GM12878 (cell line): ENCODE data around the gene DDX39B. TPM values are rescaled to one million over a fixed set of nuclear protein-coding genes. Genes with fewer than 3 reads are reported as not detected.
"Not testable (repeated sequence)": the region's sequence is repeated elsewhere in the genome, so short reads cannot be mapped to it uniquely, and the experiment has no call there.

Experiments used
- ATAC-seq: fragments of 200-7000 bp; cut with Tn5 transposase; 3 replicates; pipeline ENCODE4 v1.9.1; 2020; ENCODE audit warnings: mild to moderate bottlenecking, moderate library complexity
- BruUV-seq: library from RNA; stranded (reverse); fragments of 400-500 nt; replicated peaks from 2 replicates; lab custom pipeline; 2021; lab: Mats Ljungman, UMichigan
- CTCF ChIA-PET: fragments of 300-600 bp; sonication (Branson Sonifier 250); formaldehyde crosslinking; extraction: SDS; loops from one replicate; lab custom pipeline; 2021; ENCODE audit warnings: inconsistent platforms; lab: Yijun Ruan, JAX
- POLR2A ChIA-PET: fragments of 350-600 bp; formaldehyde crosslinking; extraction: SDS; loops from one replicate; lab custom pipeline; 2021; ENCODE audit warnings: inconsistent platforms; lab: Charles Lee
- RAD21 ChIA-PET: fragments of 300-600 bp; sonication (Branson Sonifier 250); formaldehyde crosslinking; loops from one replicate; lab custom pipeline; 2023; ENCODE audit warnings: antibody characterized with exemption; ENCODE audit not compliant: unreplicated experiment; lab: Charles Lee
- SMC1A ChIA-PET: fragments of 300-600 bp; sonication (Branson Sonifier 250); formaldehyde crosslinking; loops from one replicate; lab custom pipeline; 2023; ENCODE audit not compliant: unreplicated experiment, uncharacterized antibody; lab: Charles Lee
- DNase-seq: peaks from one replicate; pipeline ENCODE4 v3.0.0-alpha.2; 2011; ENCODE audit warnings: low read depth, low spot score
- FAIRE-seq: peaks from 3 replicates; lab custom pipeline; 2011; peaks lifted over from hg19 to GRCh38; lab: Jason Lieb, UNC
- H2AFZ ChIP-seq: 2 replicates; pipeline ENCODE4 v1.6.0; 2011; ENCODE audit warnings: low read depth, low read length, control low read depth; ENCODE audit not compliant: control insufficient read depth
- H3K27ac ChIP-seq: 2 replicates; pipeline ENCODE4 v1.5.1; 2011; ENCODE audit warnings: control low read depth; ENCODE audit not compliant: control insufficient read depth, insufficient read depth
- H3K27me3 ChIP-seq, 2 experiments: replicated peaks in 1 of 2; 2 replicates each; pipeline versions ENCODE4 v1.6.0 to v1.6.1; 2011; ENCODE audit warnings: low read length in 1 of 2; ENCODE audit not compliant: control insufficient read depth in 2 of 2, insufficient read depth in 2 of 2
- H3K36me3 ChIP-seq, 2 experiments: 2 replicates each; pipeline ENCODE4 v1.5.1; 2011; ENCODE audit warnings: low read length in 1 of 2; ENCODE audit not compliant: control insufficient read depth in 2 of 2, insufficient read depth in 2 of 2
- H3K4me1 ChIP-seq: 2 replicates; pipeline ENCODE4 v1.6.1; 2011; ENCODE audit warnings: mild to moderate bottlenecking, low read length, moderate library complexity, mixed read lengths; ENCODE audit not compliant: control insufficient read depth, insufficient read depth
- H3K4me2 ChIP-seq: 2 replicates; pipeline ENCODE4 v1.6.0; 2011; ENCODE audit warnings: control low read depth; ENCODE audit not compliant: control insufficient read depth, insufficient read depth
- H3K4me3 ChIP-seq: fragments of 200-600 bp; sonication (generic); 2 replicates; pipeline ENCODE4 v1.5.1; 2016
- H3K79me2 ChIP-seq: 2 replicates; pipeline ENCODE4 v1.6.0; 2011; ENCODE audit warnings: low read length; ENCODE audit not compliant: control insufficient read depth, insufficient read depth
- H3K9ac ChIP-seq: 2 replicates; pipeline ENCODE4 v1.8.0; 2011; ENCODE audit warnings: low read length, control low read depth, mixed read lengths; ENCODE audit not compliant: control insufficient read depth, insufficient read depth
- H3K9me3 ChIP-seq: replicated peaks from 3 replicates; pipeline ENCODE4 v1.5.1; 2011; ENCODE audit warnings: mild to moderate bottlenecking, low read length; ENCODE audit not compliant: control insufficient read depth, insufficient read depth
- H4K20me1 ChIP-seq: 2 replicates; pipeline ENCODE4 v1.6.0; 2011; ENCODE audit not compliant: control insufficient read depth, insufficient read depth
- BRCA1 ChIP-seq: IDR thresholded peaks from 2 replicates; pipeline ENCODE4 v1.6.1; 2011; ENCODE audit warnings: low read depth, low read length, improper control_type of control experiment
- NFYB ChIP-seq: IDR thresholded peaks from 2 replicates; pipeline ENCODE4 v1.6.1; 2011; ENCODE audit warnings: low read depth, mild to moderate bottlenecking, low read length, improper control_type of control experiment, moderate library complexity; ENCODE audit not compliant: insufficient read depth
- POU2F2 ChIP-seq: IDR thresholded peaks from 3 replicates; pipeline ENCODE4 v1.6.1; 2011; ENCODE audit warnings: low read depth, mild to moderate bottlenecking, low read length, borderline replicate concordance
- STAT1 ChIP-seq: fragments of 450-650 bp; conservative IDR thresholded peaks from 2 replicates; pipeline ENCODE4 v1.6.1; 2014; ENCODE audit warnings: antibody characterized with exemption, mild to moderate bottlenecking
- USF2 ChIP-seq: IDR thresholded peaks from 2 replicates; pipeline ENCODE4 v1.6.1; 2011; ENCODE audit warnings: low read depth, low read length, improper control_type of control experiment, borderline replicate concordance
- WGBS: methylation state at CpG from one replicate; pipeline ENCODE4 v1.1.6; 2016; ENCODE audit warnings: low lambda C conversion rate; ENCODE audit not compliant: insufficient replicate concordance, insufficient coverage; ENCODE audit errors: missing lambda C conversion rate; 5-methylcytosine and 5-hydroxymethylcytosine counted together
- in situ Hi-C: fragments of 300-500 bp; cut with MboI; formaldehyde crosslinking; loops from 9 replicates; pipeline ENCODE4 v1.14.3; 2018; ENCODE audit warnings: mixed read lengths
- intact Hi-C: fragments of 100-400 bp; cut with micrococcal nuclease; formaldehyde crosslinking; loops from one replicate; pipeline ENCODE4 v1.14.2; 2022; ENCODE audit not compliant: unreplicated experiment
- polyA plus RNA-seq, 11 experiments: library from polyadenylated mRNA; depleted of rRNA in 4 of 11; unstranded in 6 of 11; stranded (reverse) in 5 of 11; fragments of >200 nt; fragmentation: Nextera tagmentation in 4 of 11; fragmentation: Illumina TruSeq in 1 of 11; extraction: Ambion mirVana in 4 of 11; extraction: Trizol in 1 of 11; gene quantifications; 1 replicate in 1 of 11; 2 replicates in 10 of 11; pipeline versions ENCODE4 v1.2.1 to v1.2.3, GENCODE V29; 2011 to 2016; ENCODE audit warnings: inconsistent platforms in 2 of 11, missing spikeins in 2 of 11, low read depth in 1 of 11
- total RNA-seq, 4 experiments: library from RNA; depleted of rRNA in 3 of 4; stranded (reverse); fragments of >200 nt in 3 of 4; fragmentation: Illumina TruSeq in 1 of 4; extraction: Trizol in 1 of 4; gene quantifications; 2 replicates each; pipeline versions ENCODE4 v1.2.1 to v1.2.3, GENCODE V29; 2013 to 2021

The DDX39B gene
- total and polyA plus RNA-seq, 10 of the 15 experiments (the other 5 are each of a cell fraction or from before 2014, with no cell fraction given) = 271 to 661 (median 330) TPM

- FAIRE-seq, ATAC-seq, in situ Hi-C loops, H3K4me2 ChIP-seq, H3K9me3 ChIP-seq, DNase-seq, H3K9ac ChIP-seq, BruUV-seq, H3K4me3 ChIP-seq, H3K36me3 ChIP-seq, H3K27me3 ChIP-seq, H4K20me1 ChIP-seq, H2AFZ ChIP-seq, H3K79me2 ChIP-seq, H3K27ac ChIP-seq: not testable (repeated sequence)
- SMC1A ChIA-PET = interaction anchor here (0.8 to 45.5 kb wide), 5 partner anchors 4 to 96 kb away, joined by 3 to 1989 read pairs (median 523); partner anchors contain the start of genes ATP6V1G2, DDX39B, LST1 and LTA
- intact Hi-C loops = loop anchor here (10.0 kb wide), 1 partner anchor 196 kb away; no protein-coding TSS in a partner anchor
- RAD21 ChIA-PET = interaction anchor here (1.5 to 12.5 kb wide), 3 partner anchors 10 to 44 kb away, joined by 3 to 668 read pairs (median 466); partner anchors contain the start of genes ATP6V1G2, DDX39B, LST1 and LTB
- peaks cover 45% of the 10 kb centered on the region for H3K4me1 ChIP-seq
- CTCF ChIA-PET = interaction anchor here (0.5 to 31.0 kb wide), 5 partner anchors 8 to 144 kb away, joined by 3 to 2098 read pairs (median 16); partner anchors contain the start of genes ATP6V1G2, DDX39B, LST1 and LTA
- POLR2A ChIA-PET = interaction anchor here (0.6 to 11.8 kb wide), 5 partner anchors 9 to 109 kb away, joined by 3 to 164 read pairs (median 6); partner anchors contain the start of genes ATP6V1G2, LTB, NFKBIL1 and TNF
- WGBS = 47% methylated on average over 5 of the region's 5 CpGs
Observed at GRCh38 chr6:31590691-31591090, 48.9 kb upstream of the DDX39B start.

GRCh38 chr6:31588871-31589650 lies 47.3 kb upstream of the DDX39B start:
- no peak for DNase-seq
- 66% methylated on average over 9 of the region's 9 CpGs for WGBS
- POLR2A ChIA-PET = interaction anchor here (0.8 to 17.1 kb wide), 4 partner anchors 7 to 39 kb away, joined by 4 to 282 read pairs (median 193); partner anchors contain the start of genes ATP6V1G2, LTA, NCR3 and NFKBIL1
- H4K20me1 ChIP-seq = no peaks in the 10 kb centered on the region
- no peak overlapping the region for H2AFZ ChIP-seq
- 0 out of 3 replicates have a peak, but pooled peaks have one; percentile 6 for TF ChIP-seq POU2F2
- no peak for TF ChIP-seq USF2
- no peak for TF ChIP-seq STAT1
- TF ChIP-seq BRCA1 = no peak
- TF ChIP-seq NFYB = no peak
- TF ChIP-seq, all 136 proteins: peak for 1
- ChIA-PET RAD21 (interaction anchor here (1.4 to 17.5 kb wide), 4 partner anchors 7 to 36 kb away, joined by 3 to 620 read pairs (median 237); partner anchors contain the start of genes ATP6V1G2, NCR3 and NFKBIL1), CTCF (interaction anchor here (2.2 to 31.0 kb wide), 3 partner anchors 9 to 34 kb away, joined by 16 to 2098 read pairs (median 789); partner anchors contain the start of genes ATP6V1G2, DDX39B, LST1 and LTA), SMC1A (interaction anchor here (1.0 to 45.5 kb wide), 3 partner anchors 6 to 34 kb away, joined by 3 to 1989 read pairs (median 523); partner anchors contain the start of genes ATP6V1G2, DDX39B, LTA and NCR3)
- no TSS peak for BruUV-seq
- Histone ChIP-seq H3K4me1 (peaks cover 55% of the 10 kb centered on the region), H3K9ac (no peak overlapping the region), H3K4me2 (no peak overlapping the region), H3K4me3 (no peak overlapping the region), H3K27ac (no peak overlapping the region; the same call in 1 of the 2 replicates), H3K36me3 (no peaks in the 10 kb centered on the region), H3K79me2 (peaks cover 1% of the 10 kb centered on the region; the same call in 1 of the 2 replicates), H3K9me3 (no peaks in the 10 kb centered on the region), H3K27me3 (no peaks in the 10 kb centered on the region)
- in situ Hi-C loops = no loop called here
- FAIRE-seq (no peak), ATAC-seq (no peak)
- intact Hi-C loops = no loop called here
